Raji (cell line): ENCODE data around the gene ALOX5AP.

Source experiments
- POLR2A ChIP-seq: IDR thresholded peaks from 2 replicates; pipeline ENCODE4 v1.6.1; 2011; ENCODE audit warnings: low read depth, low read length, control low read depth; ENCODE audit not compliant: insufficient read depth

Gene ALOX5AP

DNA sequence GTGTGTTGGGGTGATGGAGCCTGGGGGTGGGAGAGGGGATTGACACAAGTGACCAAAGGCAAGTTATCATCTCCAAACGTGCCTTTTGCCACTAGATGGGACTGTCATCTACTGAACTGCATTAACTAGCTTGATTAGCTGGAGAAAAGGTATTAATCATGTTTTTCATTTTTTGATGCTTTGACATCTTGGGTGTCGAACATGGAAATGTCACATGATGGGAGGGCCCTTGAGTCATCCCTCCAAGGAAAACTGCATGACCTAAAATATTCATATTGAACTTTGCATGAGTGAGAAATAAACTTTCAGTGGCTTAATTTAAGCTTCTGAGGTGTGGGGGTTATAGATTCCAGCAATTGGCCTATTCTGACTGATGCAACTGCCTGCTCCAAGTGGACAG lies 73.3 kb downstream of the ALOX5AP start:
- TF ChIP-seq POLR2A, result no peak

DNA sequence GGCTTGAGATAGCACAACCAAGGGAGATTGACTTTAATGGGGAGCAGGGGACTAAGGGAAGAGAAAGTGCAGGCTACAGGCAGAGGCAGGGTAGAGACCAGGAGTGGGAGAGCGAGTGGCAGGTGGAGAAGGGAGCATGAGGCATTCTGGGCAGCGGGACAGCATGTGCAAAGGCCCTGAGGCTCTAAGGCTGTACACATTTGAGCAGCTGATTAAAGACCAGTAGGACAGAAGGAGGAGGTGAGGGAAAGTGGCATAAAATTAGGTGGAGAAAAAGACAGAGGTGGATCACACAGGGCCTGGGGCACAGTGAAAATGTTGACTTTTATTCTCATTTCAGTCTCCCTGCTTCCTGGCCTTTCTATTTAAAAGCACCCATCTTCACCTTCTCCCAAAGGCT lies 74.4 kb downstream of the ALOX5AP start:
- TF ChIP-seq POLR2A, result no peak

DNA sequence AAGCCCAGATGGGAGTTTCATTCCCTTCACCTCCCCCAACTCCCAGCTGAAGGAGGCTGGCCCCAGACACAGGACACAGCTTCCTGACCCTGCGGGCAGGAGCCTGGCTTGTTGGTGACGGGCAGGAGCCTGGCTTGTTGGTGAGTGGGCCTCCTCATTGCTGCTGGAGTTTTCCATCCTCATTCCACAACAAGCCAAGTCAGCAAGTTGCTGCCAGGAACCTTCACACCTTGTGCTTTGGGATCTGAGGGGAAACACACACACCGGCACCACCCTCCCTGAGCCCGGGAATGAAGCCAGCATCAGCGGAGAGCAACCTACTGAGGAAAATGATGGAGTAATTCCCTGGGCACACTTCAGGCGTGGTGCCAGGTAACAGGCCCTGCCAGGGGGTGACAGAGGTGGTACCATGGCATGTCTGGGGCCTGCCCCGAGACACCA lies 74.9 kb downstream of the ALOX5AP start:
- TF ChIP-seq POLR2A, result no peak

DNA sequence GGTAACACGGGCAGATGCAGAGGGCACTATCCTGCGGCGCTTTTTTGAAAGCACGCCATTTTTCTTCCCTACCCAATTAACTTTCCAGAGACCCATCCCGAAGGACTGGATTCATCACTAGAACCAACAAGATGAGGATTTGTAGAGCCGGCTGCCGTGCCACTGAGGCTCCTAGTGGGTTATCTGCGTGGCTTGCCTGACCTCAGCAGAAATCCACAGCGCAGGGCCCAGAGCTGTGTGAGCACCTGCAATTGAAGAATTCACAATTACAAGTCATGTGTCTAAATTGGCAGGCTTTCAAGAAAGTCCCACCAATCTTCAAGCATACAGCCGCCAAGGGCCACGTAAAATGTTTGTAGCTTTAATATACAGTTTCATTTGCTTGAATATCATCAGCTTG lies 75.5 kb downstream of the ALOX5AP start:
- no peak for TF ChIP-seq POLR2A
